Neuron (in vitro differentiated cells): ENCODE results near the gene ABCC5.

Source experiments
- H2AFZ ChIP-seq: one replicate; pipeline ENCODE4 v1.6.1; 2013; ENCODE audit warnings: low read depth, mild to moderate bottlenecking, inconsistent platforms, low read length, moderate library complexity
- H3K27me3 ChIP-seq: one replicate; pipeline ENCODE4 v1.6.1; 2013; ENCODE audit warnings: low read length; ENCODE audit not compliant: insufficient read depth
- H3K36me3 ChIP-seq: one replicate; pipeline ENCODE4 v1.6.1; 2013; ENCODE audit warnings: low read length; ENCODE audit not compliant: insufficient read depth
- H3K4me1 ChIP-seq: one replicate; pipeline ENCODE4 v1.6.1; 2013; ENCODE audit warnings: low read length; ENCODE audit not compliant: insufficient read depth
- H3K4me3 ChIP-seq: 2 replicates; pipeline ENCODE4 v1.5.1; 2013; ENCODE audit warnings: mild to moderate bottlenecking, low read length, moderate library complexity
- H3K9me3 ChIP-seq: one replicate; pipeline ENCODE4 v1.6.1; 2013; ENCODE audit warnings: low read length

Gene ABCC5

DNA sequence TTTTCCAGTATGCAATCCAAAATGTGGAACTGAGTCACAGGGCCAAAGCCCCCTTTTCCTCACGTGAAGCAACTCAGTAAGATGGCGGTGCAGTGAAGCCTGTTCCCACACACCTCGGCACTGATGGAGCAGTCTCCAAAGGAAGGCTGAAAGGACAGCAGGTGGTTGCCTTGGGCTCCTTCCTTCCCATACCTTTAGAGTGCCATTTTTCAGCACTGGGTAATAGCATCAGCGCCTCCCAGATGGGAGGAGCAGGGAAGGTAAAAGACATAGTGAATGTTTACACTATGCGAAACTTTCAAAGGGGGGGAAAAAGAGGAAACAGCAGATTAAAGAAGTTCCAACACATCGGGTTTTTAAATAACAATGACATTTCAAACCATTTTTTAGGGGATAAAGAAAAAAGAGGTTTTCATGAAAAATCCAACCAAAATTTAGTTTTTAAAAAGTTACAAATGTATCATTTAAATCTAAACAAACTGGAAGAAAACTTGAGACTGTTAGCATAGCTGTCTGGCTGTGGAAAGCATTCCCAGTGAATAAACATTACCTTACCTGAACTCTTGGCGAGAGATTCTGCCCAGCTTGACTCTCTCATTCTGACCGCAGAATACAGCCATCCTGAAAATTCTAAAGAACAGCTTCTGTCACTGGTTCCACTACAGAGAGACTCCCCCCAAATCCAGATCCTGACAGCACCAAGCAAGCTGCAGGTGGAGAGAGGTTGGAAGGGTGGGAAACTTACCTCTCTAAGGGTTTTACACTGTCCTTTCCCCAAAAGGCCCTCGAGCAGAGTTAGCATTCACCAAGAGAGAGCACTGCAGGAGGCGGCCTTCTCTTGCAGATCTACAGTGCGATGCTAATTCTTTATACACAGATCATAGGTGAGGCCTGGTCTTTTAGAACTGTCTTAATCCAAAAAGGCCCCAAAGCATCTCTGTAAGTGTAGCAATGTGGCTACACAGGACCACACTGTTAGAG, 32.6 kb downstream of the ABCC5 start:
- no peak overlapping the region for H3K4me3 ChIP-seq
- no peaks in the 10 kb centered on the region for H3K27me3 ChIP-seq
- no peaks in the 10 kb centered on the region for H3K9me3 ChIP-seq
- H3K36me3 ChIP-seq: peaks cover 35% of the 10 kb centered on the region
- peaks cover 3% of the 10 kb centered on the region for H3K4me1 ChIP-seq
- H2AFZ ChIP-seq: no peak overlapping the region

DNA sequence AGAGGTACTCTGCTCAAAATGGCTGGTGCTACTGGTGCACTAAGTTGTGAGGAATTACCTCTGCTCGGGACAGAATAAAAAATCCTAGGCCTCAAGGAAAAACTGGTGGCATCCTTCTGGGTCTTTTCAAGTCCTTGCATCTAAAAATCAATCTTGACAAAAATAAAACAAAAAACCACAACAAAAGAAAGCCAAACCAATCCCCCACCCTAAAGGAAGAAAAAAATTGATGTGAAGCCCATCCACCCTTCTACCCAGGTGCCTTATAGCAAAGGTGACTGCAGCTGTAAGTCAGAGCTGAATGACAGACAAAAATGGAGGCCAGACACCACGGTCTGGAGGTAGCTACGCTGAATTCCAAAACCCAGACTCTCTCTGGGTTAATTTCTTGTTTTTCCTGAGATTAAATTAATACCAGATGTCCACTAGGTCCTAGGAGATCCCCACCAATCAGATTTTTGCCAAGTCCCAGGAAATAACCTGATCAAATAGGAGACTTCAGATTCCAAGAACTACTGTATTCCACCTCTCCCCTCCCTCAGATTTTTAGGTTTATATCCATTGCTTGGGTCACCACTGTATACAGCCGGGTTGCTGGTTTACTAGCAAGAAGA, 33.5 kb downstream of the ABCC5 start:
- peaks cover 3% of the 10 kb centered on the region for H3K4me1 ChIP-seq
- peaks cover 35% of the 10 kb centered on the region for H3K36me3 ChIP-seq
- H3K4me3 ChIP-seq: no peak overlapping the region
- no peaks in the 10 kb centered on the region for H3K27me3 ChIP-seq
- H3K9me3 ChIP-seq: no peaks in the 10 kb centered on the region
- no peak overlapping the region for H2AFZ ChIP-seq

DNA sequence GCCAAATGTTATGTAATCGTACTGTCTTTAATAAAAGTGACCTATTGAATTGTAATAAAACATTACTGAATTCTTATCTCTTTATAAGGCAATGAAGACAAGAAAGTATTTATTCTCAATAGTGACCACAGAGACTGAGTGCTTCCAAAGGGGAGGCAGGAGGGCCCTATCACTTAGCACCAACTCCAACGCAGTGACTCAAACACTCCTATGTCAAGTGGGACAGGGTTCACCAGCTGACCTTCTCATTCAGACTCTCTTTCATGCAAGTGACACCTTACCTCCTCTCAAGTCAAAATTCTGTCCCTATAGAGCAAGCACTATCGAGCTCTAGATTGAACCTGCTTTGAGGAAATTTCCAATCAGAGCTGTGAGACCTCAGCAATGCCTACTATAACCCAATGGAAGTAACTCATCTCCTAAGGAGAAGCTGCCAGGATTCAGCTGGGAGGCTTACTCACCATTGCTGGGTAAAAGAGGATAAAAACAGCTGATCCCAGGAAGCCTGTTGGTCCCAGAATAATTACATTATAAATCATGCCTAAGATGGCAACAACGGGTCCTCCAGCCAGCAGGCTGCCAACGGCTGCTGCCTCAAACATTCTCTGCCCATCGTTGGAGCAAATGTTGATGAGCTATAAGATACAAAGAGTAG, 35.6 kb downstream of the ABCC5 start:
- H3K4me3 ChIP-seq: no peak overlapping the region
- no peaks in the 10 kb centered on the region for H3K9me3 ChIP-seq
- no peaks in the 10 kb centered on the region for H3K4me1 ChIP-seq
- no peak overlapping the region for H2AFZ ChIP-seq
- peaks cover 28% of the 10 kb centered on the region for H3K36me3 ChIP-seq
- H3K27me3 ChIP-seq: no peaks in the 10 kb centered on the region

DNA sequence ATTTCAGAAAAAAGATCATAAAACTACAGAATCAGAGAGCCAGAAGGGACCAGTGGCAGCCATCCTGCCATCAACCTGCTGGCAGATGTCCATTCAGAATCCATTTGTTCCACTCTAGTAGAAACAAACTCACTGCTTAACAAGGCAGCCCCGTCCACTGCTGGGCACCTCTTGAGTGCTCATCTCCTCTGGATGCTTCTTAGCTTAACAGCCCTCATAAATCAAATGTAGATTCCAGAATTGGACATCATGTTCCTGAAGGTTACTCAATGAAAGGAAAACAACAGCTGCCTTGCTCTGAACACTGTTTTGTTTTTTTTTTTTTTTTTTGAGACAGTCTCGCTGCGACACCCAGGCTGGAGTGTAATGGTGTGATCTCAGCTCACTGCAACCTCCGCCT, 37.3 kb downstream of the ABCC5 start:
- Histone ChIP-seq H3K27me3 (no peaks in the 10 kb centered on the region), H3K4me3 (no peak overlapping the region), H3K9me3 (peaks cover 2% of the 10 kb centered on the region), H2AFZ (no peak overlapping the region), H3K36me3 (peaks cover 24% of the 10 kb centered on the region), H3K4me1 (no peaks in the 10 kb centered on the region)

DNA sequence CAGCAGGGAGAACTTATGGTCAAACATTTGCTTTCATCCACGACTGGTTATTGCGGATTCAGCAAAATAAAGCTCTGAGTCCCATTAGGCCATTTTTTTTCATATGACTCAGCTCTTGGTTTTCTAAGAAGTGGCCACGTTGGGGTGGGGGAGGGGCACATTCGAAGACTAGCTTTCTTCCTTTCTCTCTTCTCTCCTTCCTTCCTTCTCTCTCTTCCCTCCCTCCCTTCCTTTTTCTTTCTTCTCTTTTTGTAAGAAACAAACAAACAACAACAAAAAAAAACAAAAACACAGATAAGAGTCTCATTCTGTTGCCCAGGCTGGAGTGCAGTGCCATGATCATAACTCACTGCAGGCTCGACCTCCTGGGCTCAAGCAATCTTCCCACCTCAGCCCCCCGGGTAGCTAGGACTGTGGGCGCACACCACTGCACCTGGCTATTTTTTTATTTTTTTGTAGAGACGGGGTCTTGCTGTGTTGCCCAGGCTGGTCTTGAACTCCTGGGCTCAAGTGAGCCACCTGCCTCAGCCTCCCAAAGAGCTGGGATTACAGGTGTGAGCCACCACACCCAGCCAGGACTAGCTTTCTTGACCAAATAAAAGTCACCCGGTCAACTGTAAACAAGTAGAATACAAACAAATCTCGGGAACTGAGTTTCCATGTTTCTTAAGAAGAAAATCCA, 41.6 kb downstream of the ABCC5 start:
- Histone ChIP-seq H3K4me3 (no peak overlapping the region), H3K36me3 (peaks cover 9% of the 10 kb centered on the region), H2AFZ (no peak overlapping the region), H3K27me3 (no peaks in the 10 kb centered on the region), H3K9me3 (peaks cover 2% of the 10 kb centered on the region), H3K4me1 (no peaks in the 10 kb centered on the region)

DNA sequence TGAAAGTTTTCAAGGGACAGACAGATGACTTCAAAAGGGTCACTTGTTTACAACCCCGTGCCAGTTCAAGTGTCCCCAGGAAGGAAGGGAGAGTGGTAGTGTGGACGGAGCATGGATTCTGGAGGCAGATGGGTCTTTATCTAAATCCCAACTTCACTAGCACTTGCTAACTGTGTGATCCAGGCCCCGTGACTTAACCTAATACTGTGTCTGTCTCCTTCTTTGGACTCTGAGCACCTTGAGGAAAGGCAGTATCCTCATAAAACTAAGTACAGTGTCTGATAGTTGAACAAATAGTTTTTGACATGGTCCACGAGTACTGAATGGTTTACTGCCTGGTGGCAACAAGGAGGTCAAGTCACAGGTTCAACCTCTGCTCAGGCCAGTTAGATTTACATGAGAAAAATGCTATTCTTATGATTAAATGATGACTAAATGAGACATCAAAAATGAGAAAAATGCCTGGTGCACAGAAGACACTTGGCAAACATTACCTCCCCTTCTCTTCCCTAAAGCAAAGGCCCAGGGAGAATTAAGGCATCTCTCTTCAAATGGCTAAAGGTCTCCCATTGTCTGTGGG, 48.9 kb downstream of the ABCC5 start:
- Histone ChIP-seq H3K9me3 (no peaks in the 10 kb centered on the region), H2AFZ (no peak overlapping the region), H3K4me3 (no peak overlapping the region), H3K36me3 (peaks cover 40% of the 10 kb centered on the region), H3K4me1 (no peaks in the 10 kb centered on the region), H3K27me3 (no peaks in the 10 kb centered on the region)

DNA sequence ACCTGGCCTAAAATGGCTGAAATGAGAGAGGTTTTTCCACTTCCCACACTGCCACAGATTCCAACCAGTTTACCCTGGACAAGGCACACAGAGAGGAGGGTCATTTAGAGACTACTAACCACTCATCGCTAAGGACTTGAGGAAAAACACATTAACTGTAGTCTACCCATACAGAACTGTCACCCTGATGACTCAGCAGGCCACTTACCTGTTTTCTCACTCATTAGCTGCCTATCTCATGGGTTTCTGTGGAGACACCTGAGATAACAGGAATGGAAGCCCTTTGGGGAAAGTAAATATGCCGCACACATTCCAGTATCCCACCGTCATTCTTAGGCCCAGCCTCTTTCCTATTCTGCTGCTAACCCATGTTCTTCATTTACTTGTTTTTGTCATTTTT, 50.0 kb downstream of the ABCC5 start:
- H3K36me3 ChIP-seq: peaks cover 47% of the 10 kb centered on the region
- H3K4me3 ChIP-seq: no peak overlapping the region
- no peaks in the 10 kb centered on the region for H3K27me3 ChIP-seq

DNA sequence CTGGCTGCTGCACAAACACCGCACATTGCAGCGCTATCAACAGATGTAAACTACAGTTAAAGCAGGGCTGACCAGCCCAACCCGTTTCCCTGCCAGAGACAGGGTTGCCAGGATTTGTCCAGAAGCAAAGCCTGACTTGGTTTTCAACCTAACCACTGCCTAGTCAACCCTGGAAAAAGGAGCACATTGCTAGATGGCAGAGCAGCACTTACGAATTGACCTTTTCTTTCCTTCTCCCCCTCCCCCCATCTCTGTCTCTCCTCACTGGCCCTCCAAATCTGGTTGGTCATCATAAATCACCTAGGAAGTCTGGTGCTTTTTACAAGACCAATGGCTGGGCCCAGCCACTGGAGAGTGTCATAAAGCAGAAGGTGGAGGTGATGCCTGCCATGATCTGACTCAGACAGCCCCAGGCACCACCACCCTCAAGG, 51.3 kb downstream of the ABCC5 start:
- no peaks in the 10 kb centered on the region for H3K4me1 ChIP-seq
- H3K9me3 ChIP-seq: no peaks in the 10 kb centered on the region
- H3K27me3 ChIP-seq: no peaks in the 10 kb centered on the region
- no peak overlapping the region for H3K4me3 ChIP-seq
- peaks cover 42% of the 10 kb centered on the region for H3K36me3 ChIP-seq
- no peak overlapping the region for H2AFZ ChIP-seq

More for the DNA sequence above, 50.0 kb downstream of the ABCC5 start:
- Histone ChIP-seq H2AFZ (no peak overlapping the region), H3K4me1 (no peaks in the 10 kb centered on the region), H3K9me3 (no peaks in the 10 kb centered on the region)

DNA sequence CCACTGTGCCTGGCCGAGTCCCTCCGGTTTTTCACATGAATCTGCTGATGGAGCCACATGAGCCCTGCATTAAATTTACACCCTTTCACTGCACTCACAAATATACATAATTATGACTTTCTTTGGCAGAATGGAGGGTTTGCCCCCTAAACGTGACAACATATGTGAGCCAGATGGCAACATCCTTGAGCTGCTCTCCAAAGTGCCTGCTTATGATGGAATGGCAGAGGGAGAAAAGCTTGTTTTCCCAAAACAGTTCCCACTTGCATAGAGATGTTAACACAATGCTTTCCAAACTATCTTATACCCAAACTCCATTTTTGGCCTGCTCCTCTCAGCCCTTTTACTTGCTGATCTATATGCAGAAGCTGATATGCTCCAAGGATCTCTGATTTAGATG, 54.9 kb downstream of the ABCC5 start:
- Histone ChIP-seq H3K4me3 (no peak overlapping the region), H3K4me1 (no peaks in the 10 kb centered on the region), H3K9me3 (peaks cover 2% of the 10 kb centered on the region), H2AFZ (no peak overlapping the region), H3K27me3 (no peaks in the 10 kb centered on the region), H3K36me3 (peaks cover 50% of the 10 kb centered on the region)

DNA sequence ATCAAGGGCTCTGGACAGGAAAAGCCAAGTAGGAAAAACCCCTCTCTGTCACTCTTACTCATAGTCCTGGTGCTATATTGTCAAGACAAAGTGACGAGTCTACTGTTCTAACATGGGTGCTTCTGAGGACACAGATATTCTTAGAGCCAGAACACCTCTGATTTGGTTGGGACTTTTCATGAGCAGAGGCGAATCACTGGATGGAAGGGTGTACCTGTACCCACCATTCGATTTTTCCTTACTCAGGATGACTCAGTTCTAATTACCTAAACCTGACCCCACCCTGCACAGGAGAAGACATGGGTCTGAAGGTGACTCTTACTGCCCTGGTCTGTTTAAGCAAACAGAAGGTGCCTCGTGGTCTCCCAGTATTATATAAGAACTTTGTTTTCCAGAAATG, 58.5 kb downstream of the ABCC5 start:
- Histone ChIP-seq H3K36me3 (peaks cover 37% of the 10 kb centered on the region), H3K27me3 (no peaks in the 10 kb centered on the region), H2AFZ (no peak overlapping the region), H3K4me1 (peaks cover 6% of the 10 kb centered on the region), H3K9me3 (peaks cover 7% of the 10 kb centered on the region), H3K4me3 (no peak overlapping the region)

DNA sequence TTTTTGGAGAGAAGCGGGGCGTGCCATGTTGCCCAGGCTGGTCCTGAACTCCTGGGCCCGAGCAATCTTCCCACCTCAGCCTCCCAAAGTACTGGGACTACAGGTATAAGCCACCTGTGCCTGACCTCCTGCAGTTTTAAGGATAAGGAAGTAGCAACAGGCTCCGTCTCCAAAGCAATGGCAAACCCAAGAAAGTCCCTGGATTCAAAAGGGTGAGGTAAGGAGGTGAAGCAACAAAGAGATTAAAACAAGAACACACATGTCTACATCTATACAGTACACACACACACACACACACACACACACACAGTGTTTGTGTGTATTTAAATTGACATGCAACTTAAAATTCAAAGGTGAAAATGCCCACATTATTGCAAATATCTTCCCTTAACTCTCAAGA, 58.9 kb downstream of the ABCC5 start:
- Histone ChIP-seq H3K4me3 (no peak overlapping the region), H3K4me1 (peaks cover 6% of the 10 kb centered on the region), H3K36me3 (peaks cover 37% of the 10 kb centered on the region), H2AFZ (no peak overlapping the region), H3K27me3 (no peaks in the 10 kb centered on the region), H3K9me3 (peaks cover 7% of the 10 kb centered on the region)

DNA sequence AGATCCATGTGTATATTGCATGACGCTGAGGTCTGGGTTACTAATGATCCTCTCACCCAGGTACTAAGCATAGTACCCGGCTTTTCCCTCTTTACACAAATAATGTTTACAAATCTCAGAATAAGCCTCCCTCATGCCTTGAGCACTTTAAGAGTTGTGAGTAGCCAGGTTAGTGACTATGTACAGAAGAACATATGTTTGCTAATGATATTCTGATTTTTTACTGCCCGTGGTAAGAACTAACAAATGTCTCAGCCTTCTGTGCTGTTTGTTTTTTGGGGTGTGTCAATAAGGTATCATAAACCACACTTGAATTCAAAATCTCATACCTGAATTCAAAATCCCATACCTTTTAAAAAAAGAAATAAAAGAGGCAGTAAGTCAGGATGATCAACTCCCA, 59.5 kb downstream of the ABCC5 start:
- H3K4me3 ChIP-seq: no peak overlapping the region
- H3K4me1 ChIP-seq: peaks cover 6% of the 10 kb centered on the region
- no peaks in the 10 kb centered on the region for H3K27me3 ChIP-seq
- peaks cover 7% of the 10 kb centered on the region for H3K9me3 ChIP-seq
- peaks cover 36% of the 10 kb centered on the region for H3K36me3 ChIP-seq
- no peak overlapping the region for H2AFZ ChIP-seq
